Neural cell (in vitro differentiated cells): Measurements from ENCODE around the gene ANAPC2.

ENCODE experiments used
- CTCF ChIP-seq: fragments of 450-650 bp; IDR thresholded peaks from 2 replicates; pipeline ENCODE4 v1.5.1; 2014; ENCODE audit warnings: antibody characterized with exemption, mild to moderate bottlenecking, moderate library complexity; ENCODE audit not compliant: poor library complexity, severe bottlenecking
- EP300 ChIP-seq: fragments of 450-650 bp; conservative IDR thresholded peaks from 2 replicates; pipeline ENCODE4 v1.6.1; 2014; ENCODE audit warnings: antibody characterized with exemption, mild to moderate bottlenecking, moderate library complexity; ENCODE audit not compliant: poor library complexity, severe bottlenecking
- EZH2 ChIP-seq: fragments of 200-600, 300-800 bp; shearing (Covaris generic), sonication (generic); IDR thresholded peaks from 2 replicates; pipeline ENCODE4 v1.6.1; 2014; ENCODE audit warnings: antibody characterized with exemption, low read length, borderline replicate concordance, mild to moderate bottlenecking; ENCODE audit not compliant: insufficient read depth, poor library complexity, severe bottlenecking
- POLR2AphosphoS5 ChIP-seq: IDR thresholded peaks from 2 replicates; pipeline ENCODE4 v1.6.1; 2012
- RAD21 ChIP-seq: fragments of 450-650 bp; conservative IDR thresholded peaks from 2 replicates; pipeline ENCODE4 v1.6.1; 2014; ENCODE audit warnings: antibody characterized with exemption, mild to moderate bottlenecking, moderate library complexity
- SMC3 ChIP-seq: fragments of 450-650 bp; conservative IDR thresholded peaks from 2 replicates; pipeline ENCODE4 v1.6.1; 2014; ENCODE audit warnings: antibody characterized with exemption, mild to moderate bottlenecking, moderate library complexity; ENCODE audit not compliant: poor library complexity
- TAF1 ChIP-seq: IDR thresholded peaks from 2 replicates; pipeline ENCODE4 v1.6.1; 2012; ENCODE audit warnings: low read depth
- TF ChIP-seq, protein P1 (sequence below): IDR thresholded peaks from 2 replicates; pipeline ENCODE4 v1.6.1; 2012; ENCODE audit warnings: borderline replicate concordance

- TF ChIP-seq CTCF: no peak
- no peak for TF ChIP-seq EZH2
- no peak for TF ChIP-seq TAF1
- TF ChIP-seq, protein P1, sequence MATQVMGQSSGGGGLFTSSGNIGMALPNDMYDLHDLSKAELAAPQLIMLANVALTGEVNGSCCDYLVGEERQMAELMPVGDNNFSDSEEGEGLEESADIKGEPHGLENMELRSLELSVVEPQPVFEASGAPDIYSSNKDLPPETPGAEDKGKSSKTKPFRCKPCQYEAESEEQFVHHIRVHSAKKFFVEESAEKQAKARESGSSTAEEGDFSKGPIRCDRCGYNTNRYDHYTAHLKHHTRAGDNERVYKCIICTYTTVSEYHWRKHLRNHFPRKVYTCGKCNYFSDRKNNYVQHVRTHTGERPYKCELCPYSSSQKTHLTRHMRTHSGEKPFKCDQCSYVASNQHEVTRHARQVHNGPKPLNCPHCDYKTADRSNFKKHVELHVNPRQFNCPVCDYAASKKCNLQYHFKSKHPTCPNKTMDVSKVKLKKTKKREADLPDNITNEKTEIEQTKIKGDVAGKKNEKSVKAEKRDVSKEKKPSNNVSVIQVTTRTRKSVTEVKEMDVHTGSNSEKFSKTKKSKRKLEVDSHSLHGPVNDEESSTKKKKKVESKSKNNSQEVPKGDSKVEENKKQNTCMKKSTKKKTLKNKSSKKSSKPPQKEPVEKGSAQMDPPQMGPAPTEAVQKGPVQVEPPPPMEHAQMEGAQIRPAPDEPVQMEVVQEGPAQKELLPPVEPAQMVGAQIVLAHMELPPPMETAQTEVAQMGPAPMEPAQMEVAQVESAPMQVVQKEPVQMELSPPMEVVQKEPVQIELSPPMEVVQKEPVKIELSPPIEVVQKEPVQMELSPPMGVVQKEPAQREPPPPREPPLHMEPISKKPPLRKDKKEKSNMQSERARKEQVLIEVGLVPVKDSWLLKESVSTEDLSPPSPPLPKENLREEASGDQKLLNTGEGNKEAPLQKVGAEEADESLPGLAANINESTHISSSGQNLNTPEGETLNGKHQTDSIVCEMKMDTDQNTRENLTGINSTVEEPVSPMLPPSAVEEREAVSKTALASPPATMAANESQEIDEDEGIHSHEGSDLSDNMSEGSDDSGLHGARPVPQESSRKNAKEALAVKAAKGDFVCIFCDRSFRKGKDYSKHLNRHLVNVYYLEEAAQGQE: no peak
- no peak for TF ChIP-seq EP300
- no peak for TF ChIP-seq POLR2AphosphoS5
- no peak for TF ChIP-seq SMC3
- TF ChIP-seq RAD21: no peak
Observed at GRCh38 chr9:137221095-137221505, 32.7 kb upstream of the ANAPC2 start.
